Anterior cingulate cortex (tissue), 58 donors: ENCODE data around the gene ERVH48-1.
"Not testable (repeated sequence)": the region's sequence is repeated elsewhere in the genome, so short reads cannot be mapped to it uniquely, and the experiment has no call there.

Experiments used
- DNase-seq, 58 donors: peaks; one replicate each; lab custom pipeline; 2025; lab: John Stamatoyannopoulos, UW

The ERVH48-1 gene

DNA sequence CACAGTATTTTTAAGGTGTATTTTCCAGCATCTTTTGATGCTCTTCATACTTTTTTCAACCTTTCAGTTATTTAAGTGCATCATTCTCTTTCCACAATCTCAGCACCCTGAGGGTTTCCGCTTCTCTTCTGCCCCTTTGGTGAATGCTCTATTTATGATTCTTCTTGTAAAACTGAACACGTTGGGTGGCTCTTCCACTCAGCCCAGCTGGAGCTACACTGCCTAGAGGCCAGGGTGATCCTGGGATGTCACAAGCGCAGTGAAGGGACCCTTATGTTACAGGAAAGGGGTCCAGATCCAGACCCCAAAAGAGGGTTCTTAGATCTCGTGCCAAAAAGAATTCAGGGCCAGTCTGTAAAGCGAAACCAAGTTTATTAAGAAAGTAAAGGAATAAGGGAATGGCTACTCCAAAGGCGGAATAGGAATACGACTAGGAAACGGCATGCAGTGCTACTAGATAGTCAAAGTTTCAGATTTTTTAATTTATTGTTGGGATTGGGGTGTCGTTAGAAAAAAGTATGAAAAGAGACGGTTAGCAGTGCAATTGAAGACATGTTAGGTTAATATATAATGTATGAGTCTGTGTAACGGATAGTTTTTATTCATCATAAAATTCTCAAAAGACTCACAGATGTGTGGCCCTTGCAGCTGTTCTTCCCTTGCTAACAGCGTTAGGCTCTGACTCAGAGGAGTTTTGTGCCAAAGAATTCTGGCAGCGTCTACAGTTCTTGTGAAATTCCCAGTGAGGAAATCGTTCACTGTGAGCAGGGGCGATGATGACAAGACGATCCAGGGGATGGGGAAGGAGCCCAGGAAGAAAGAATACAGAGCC is 14.4 kb upstream of the ERVH48-1 start:
- peak in 49 of 58 donors; percentile 10 to 87 (median 49) for DNase-seq

DNA sequence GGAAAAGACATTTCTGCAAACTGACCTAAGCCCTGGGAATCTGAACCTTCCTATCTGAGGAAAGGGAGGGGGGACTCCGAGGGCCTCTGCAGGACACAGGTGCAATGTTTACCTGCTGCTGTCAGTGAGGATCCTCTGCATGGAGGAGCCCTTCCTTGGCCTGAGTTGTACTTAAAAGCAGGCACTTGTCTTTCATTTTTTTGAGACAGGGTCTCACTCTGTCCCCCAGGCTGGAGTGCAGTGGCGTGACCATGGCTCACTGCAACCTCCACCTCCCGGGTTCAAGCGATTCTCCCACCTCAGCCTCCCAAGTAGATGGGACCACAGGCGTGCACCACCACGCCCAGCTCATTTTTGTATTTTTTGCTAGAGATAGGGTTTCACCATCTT is 13.2 kb upstream of the ERVH48-1 start:
- DNase-seq = not testable (repeated sequence)

DNA sequence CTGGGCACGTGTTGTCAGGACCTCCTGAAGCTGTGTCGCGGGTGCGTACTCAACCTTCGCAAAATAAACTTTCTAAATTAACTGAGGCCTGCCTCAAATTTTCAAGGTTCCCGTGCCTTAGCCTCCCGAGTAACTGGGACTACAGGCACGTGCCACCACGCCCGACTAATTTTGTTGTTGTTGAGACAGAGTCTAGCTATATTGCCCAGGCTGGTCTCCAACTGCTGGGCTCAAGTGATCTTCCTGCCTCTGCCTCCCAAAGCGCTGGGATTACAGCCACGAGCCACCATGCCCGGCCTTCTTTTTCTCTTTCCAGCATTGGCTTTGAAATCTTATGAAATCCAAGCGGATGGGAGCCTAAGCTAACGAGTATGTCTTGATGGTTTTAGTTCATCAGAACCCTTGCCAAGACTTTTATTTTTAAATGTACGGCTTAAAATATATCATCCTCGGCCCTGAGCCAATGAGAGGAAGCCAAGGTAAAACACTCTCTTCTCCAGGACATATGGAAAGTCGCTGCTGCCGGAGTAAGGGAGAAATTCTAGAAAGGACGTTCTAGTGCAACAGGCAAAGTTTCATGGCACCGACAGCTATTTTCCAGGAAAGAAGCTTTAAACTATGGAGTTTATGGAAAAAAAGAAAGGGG is 12.7 kb upstream of the ERVH48-1 start:
- DNase-seq = peak in 3 of 58 donors; percentile 12 to 46 (median 29)

DNA sequence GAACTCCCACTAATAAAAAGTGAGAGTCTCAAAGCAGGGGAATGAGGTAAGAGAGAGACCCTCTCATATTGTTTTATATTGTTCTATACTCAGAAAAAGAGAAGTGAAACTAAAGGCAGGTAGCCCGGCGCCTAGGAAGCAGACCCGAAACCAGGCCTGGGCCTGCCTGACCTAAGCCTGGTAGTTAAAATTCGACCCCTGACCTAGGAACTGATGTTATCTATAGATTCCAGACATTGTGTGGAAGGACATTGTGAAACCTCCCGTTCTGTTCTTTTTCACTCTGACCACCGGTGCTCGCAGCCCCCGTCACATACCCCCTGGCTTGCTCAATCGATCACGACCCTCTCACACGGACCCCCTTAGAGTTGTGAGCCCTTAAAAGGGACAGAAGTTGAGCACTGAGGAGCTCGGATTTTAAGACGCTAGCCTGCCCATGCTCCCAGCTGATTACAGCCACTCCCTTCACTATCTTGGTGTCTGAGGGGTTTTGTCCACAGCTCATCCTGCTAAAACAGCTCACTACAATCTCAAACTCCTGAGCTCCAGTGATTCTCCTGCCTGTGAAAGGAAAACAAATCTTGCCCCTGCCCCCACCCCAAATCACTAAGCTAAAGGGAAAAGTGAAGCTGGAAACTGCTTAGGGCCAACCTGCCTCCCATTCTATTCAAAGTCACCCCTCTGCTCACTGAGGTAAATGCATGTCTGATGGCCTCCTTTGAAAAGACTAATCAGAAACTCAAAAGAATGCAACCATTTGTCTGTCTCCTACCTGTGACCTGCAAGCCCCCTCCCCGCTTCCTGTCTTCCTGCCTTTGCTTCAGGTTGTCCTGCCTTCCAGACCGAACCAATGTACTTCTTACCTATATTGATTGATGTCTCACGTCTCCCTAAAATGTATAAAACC is 11.9 kb upstream of the ERVH48-1 start:
- not testable (repeated sequence) for DNase-seq

DNA sequence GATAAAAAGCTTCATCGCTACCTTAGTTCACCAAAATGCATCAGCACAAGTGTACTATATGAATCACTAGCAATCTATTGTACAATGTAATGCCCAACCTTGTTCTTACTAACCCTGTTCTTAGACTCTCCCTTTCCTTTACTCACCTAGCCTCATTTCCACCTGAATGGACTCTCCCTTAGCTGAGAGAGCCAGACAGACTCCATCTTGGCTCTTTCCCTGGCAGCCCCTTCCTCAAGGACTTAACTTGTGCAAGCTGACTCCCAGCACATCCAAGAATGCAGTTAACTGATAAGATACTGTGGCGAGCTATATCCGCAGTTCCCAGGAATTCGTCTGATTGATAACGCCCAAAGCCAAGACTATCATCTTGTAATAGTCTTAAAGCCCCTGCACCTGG is 10.9 kb upstream of the ERVH48-1 start:
- DNase-seq = not testable (repeated sequence)

DNA sequence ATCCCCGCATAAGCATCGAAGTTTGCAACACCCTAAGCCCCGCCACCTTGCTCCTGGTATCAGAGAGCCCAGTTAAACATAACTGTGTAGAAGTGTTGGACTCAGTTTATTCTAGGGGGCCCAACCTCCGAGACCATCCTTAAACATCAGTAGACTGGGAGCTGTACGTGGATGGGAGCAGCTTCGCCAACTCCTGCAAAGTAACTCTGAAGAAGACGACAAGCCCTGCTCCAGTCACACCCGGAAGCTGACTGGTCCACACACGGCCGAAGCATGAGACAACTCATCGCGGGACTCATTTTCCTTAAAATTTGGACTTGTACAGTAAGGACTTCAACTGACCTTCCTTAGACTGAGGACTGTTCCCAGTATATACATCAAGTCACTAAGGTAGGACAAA is 8.5 kb upstream of the ERVH48-1 start:
- DNase-seq = not testable (repeated sequence)

DNA sequence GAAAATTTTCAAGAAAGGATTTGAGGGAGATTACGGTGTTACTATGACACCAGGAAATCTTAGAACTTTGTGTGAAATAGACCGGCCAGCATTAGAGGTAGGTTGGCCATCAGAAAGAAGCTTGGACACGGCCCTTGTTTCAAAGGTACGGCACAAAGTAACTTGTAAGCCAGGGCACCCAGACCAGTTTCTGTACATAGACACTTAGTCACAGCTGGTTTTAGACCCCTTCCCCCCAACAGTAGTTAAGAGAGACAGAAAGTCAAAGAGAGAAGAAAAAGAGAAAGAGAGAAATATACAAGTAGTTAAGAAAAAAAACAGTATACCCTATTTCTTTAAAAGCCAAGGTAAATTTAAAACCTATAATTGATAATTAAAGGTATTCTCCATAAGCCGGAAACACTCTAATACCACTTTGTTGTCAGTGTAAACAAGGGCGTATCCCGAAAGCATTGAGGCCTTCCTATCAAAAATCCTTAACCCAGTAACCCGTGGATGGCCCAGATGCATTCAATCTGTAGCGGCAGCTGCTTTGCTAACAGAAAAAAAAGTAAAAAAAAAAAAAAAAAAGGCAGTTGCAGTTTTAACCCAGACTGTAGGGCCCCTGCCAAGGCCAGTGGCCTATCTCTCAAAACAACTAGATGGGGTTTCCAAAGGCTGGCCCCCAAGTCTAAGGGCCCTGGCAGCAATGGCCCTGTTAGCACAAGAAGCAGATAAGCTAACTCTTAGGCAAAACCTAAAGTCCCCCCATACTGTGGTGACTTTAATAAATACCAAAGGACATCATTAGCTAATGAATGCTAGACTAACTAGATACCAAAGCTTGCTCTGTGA is 7.9 kb upstream of the ERVH48-1 start:
- not testable (repeated sequence) for DNase-seq

DNA sequence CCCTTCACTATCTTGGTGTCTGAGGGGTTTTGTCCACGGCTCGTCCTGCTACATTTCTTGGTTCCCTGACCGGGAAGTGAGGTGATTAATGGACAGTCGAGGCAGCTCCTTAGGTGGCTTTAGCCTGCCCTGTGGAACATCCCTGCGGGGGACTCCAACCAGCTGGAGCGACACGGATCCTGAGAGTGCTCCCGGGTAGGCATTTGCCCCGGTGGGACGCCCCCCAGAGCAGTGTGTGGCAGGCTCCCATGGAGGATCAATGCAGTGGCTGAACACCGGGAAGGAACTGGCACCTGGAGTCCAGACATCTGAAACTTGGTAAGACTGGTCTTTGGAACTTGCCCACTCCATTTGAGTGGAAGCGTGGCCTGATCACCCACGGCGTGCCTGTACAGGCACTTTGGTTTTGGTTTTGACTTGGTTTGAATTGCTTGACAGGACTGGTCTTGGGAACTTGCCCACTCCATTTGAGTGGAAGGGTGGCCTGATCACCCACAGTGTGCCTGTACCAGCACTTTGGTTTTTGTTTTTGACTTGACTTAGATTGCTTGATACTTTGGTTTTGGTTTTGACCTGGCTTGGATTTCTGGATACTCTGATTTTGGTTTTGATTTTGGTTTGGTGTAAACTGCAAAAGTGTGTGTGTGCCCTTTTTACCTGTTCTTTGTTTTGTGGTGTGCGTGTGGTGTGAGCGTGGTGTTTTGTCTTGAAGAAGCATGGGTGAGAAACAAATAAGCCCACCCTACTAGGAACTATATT is 7.1 kb upstream of the ERVH48-1 start:
- not testable (repeated sequence) for DNase-seq

DNA sequence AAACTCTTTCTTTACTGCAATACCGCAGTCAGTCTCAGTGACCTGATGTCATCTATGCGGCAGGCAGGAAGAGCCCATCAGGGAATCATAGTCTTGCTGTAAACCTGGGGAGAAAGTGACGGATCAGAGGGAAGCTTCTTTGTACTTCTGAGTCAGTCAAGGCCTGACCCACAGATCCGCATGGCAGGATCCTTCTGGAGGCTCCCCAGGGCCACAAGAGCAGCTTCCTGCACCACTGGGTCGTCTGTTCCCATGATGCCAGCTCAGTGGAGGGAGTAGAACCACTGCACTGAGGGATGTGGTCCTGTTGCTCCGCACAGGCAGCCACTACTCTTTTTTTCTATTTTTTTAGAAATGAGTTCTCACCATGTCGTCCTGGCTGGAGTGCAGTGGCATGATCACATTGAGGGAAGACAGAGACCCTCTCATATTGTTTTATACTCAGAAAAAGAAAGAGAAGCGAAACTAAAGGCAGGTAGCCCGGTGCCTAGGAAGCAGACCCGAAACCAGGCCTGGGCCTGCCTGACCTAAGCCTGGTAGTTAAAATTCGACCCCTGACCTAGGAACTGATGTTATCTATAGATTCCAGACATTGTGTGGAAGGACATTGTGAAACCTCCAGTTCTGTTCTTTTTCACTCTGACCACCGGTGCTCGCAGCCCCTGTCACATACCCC is 6.3 kb upstream of the ERVH48-1 start:
- no peak for DNase-seq

DNA sequence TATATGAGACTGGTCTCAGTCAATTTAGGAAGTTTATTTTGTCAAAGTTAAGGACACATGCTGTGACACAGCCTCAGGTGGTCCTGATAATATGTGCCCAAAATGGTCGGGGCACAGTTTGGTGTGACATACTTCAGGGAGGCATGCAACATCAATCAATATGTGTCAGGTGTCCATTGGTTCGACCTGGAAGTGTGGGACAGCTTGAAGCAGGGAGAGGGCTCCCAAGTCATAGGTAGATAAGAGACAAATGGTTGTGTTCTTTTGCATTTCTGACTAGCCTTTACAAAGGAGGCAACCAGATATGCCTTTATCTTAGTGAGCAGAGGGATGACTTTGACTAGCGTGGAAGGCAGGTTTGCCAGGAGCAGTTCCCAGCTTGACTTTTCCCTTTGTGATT is 4.5 kb upstream of the ERVH48-1 start:
- DNase-seq = no peak

DNA sequence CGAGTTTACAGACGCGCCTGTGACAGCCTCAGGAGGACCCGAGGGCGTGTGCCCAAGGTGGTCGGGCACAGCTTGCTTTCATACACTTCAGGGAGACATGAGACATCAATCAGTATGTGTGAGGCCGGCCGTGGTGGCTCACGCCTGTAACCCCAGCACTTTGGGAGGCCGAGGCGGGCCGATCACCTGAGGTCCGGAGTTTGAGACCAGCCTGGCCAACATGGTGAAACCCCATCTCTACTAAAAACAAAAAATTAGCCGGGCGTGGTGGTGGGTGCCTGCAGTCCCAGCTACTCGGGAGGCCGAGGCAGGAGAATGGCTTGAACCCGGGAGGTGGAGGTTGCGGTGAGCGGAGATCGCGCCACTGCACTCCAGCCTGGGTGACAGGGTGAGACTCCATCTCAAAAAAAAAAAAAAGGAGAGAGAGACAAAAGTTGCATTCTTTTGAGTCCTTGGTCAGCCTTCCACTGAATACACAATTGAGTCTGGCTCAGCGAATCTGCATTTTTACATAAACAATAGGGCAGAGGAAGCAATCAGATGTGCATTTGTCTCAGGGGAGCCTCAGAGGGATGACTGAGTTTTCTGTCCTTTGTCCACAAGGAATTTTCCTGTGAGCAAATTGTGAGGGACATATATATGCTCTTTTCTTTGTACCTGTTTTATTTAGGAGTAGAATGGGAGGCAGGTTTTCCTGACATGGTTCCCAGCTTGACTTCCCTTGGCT is 2.2 kb upstream of the ERVH48-1 start:
- DNase-seq = peak in 9 of 58 donors; percentile 2 to 53 (median 19)

DNA sequence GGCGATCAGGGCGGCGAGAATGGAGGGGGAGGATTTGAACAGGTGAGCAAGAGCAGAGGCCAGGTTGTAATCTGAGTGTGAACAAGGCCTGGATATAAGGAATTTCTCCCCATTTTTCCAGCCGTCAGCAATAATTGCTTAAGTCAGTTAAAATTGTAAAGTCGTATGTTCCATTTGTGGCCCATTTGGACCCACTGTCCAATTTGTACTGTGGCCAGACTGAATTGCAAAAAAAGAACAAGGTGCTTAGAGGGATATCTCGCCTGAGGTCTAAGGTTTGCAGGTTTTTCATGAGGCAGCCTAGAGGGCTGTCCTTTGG is 1.0 kb downstream of the ERVH48-1 start:
- no peak for DNase-seq

DNA sequence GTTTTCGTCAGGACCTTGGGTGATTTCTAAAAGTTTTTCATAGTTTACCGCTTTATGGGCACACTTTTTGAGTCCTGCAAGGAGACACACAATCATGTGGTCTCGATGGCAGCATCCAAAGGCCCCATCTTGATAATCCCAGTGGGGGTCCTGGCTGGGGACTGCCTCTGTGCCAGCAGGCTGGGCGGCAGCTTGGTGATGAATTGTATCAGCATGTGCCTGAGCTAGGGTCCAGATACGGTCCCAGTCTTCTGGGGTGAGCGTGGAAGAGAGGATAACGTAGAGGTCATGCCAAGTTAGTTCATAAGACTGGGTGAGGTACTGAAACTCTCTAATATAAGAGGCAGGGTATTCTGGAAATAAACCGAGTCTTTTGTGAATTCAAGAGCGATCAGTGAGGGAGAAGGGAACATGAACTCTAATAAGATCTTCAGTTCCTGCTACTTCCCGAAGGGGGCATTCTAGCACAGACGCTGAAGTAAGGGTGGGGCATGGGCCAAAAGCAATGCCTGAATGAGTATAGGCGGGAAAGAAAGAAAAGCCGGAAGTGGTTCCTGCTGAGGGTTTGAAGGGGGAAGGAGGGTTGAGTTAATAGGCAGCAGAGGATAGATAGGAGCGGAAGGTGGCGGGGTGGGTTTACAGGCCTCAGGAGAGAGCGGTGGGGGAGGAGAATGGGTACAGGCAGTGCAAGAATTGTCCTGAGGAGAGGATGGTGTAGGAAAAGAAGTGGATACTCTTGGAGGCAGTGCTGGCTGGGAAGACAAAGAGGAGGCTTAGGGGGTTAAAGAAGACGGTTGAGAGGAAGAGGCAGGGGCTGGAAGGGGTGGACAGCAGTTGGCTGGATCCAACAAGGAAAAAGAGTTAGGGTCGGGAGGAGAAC is 1.6 kb downstream of the ERVH48-1 start:
- peak in 47 of 58 donors; percentile 4 to 81 (median 47) for DNase-seq

DNA sequence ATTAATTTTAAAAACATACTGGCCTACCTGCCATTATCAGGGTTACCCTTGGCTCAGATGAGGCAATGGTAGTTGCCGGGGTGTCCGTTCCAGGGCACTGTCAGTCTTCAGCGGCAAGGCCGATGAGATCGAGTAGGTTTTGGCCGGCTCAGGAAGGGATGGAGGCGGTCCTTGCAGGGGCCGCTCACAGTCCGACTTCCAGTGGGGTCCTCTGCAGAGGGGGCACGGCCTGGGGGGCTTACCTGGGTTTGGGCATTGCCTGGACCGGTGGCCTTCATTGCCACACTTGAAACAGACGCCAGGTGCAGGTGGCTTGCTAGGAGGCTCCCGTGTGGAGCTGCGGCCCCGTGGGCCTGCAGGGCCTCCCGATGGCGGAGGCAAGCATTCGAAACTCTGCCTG is 2.5 kb downstream of the ERVH48-1 start:
- no peak for DNase-seq

DNA sequence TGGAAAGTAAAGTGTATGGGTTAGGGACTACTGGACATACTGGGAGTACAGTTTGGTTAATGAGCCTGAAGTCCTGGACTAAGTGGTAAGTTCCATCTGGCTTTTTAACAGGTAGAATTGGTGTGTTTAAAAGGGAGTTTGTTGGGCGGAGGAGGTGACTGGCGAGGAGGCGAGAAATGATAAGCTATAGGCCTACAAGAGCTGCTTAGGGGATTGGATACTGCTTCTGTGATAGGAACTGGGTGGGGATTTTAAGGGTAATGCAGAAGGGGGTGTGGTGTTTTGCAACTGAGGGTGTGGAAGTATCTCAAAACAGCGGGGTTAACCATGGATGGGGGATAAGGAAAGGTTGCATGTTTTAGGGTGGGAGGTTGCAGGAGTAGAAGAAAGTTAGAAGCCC is 3.5 kb downstream of the ERVH48-1 start:
- DNase-seq = no peak

DNA sequence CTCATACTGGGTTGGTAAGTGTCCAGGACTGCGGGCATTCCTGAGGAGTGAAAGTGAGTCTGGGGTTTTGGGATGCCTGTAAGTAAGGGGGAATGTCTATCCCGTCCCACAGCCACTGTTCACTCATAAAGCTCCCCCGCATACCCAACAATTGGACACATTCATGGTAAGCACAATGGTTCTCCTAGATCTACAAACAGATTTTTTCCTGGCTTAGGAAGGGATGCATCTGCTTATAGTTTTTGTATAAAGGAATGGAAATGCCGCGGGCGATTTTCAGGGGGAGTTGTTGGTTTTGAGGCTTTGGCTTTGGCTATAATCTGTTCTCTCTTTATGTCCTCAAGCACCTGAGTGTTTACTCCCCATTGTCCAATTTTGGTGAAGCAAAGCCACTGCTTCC is 7.1 kb downstream of the ERVH48-1 start:
- no peak for DNase-seq

DNA sequence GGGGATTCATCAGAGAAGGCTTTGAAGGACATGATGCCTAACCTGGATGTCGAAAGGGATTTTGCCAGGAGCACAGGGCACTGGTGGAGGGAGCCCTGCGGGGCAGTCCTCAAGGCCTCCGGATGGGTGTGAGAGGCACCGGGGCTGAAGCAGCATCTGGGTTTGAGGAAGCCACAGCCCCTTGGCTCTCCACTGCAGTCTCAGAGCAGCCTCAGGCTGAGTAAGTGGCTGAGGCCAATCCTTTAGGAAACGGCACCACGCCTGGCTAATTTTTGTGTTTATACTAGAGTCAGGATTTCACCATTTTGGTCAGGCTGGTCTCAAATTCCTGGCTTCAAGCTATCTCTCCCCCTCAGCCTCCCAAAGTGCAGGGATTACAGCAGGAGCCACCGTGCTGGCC is 12.0 kb downstream of the ERVH48-1 start:
- no peak for DNase-seq
